HG02970 (cell line): ENCODE measurements around the gene ARL4D.
"Not testable (repeated sequence)": the region's sequence is repeated elsewhere in the genome, so short reads cannot be mapped to it uniquely, and the experiment has no call there.

ENCODE experiments used
- ATAC-seq: cut with Tn5 transposase; IDR thresholded peaks from one replicate; pipeline ENCODE4 v1.9.1; 2021; ENCODE audit warnings: mild to moderate bottlenecking, moderate library complexity, moderate number of reproducible peaks; ENCODE audit not compliant: unreplicated experiment, low FRiP score

ARL4D gene

GRCh38 chr17:43418441-43419374 lies 19.9 kb downstream of the ARL4D start:
- no peak for ATAC-seq

- ATAC-seq = not testable (repeated sequence)
Measured at GRCh38 chr17:43419375-43419882, 20.6 kb downstream of the ARL4D start.

GRCh38 chr17:43423777-43424455 lies 25.1 kb downstream of the ARL4D start:
- no peak for ATAC-seq

GRCh38 chr17:43427362-43428043 lies 28.7 kb downstream of the ARL4D start:
- no peak for ATAC-seq

- ATAC-seq = no peak
Measured at GRCh38 chr17:43428524-43428923, 29.7 kb downstream of the ARL4D start.

GRCh38 chr17:43430936-43431713 lies 32.3 kb downstream of the ARL4D start:
- no peak for ATAC-seq

- no peak for ATAC-seq
Measured at GRCh38 chr17:43431714-43432523, 33.1 kb downstream of the ARL4D start.

- ATAC-seq = no peak
Measured at GRCh38 chr17:43434902-43435319, 36.1 kb downstream of the ARL4D start.

- no peak for ATAC-seq
Measured at GRCh38 chr17:43437756-43438155, 39.0 kb downstream of the ARL4D start.

GRCh38 chr17:43438626-43439025 lies 39.8 kb downstream of the ARL4D start:
- no peak for ATAC-seq

- no peak for ATAC-seq
Measured at GRCh38 chr17:43439041-43439440, 40.2 kb downstream of the ARL4D start.

GRCh38 chr17:43442711-43443110 lies 43.9 kb downstream of the ARL4D start:
- ATAC-seq = no peak

- ATAC-seq = no peak
Measured at GRCh38 chr17:43443381-43443780, 44.6 kb downstream of the ARL4D start.

GRCh38 chr17:43444223-43445008 lies 45.6 kb downstream of the ARL4D start:
- no peak for ATAC-seq

- no peak for ATAC-seq
Measured at GRCh38 chr17:43445009-43445589, 46.3 kb downstream of the ARL4D start.

- no peak for ATAC-seq
Measured at GRCh38 chr17:43446773-43447172, 48.0 kb downstream of the ARL4D start.

- no peak for ATAC-seq
Measured at GRCh38 chr17:43448720-43449469, 50.1 kb downstream of the ARL4D start.
